PC-9 (cell line): ENCODE measurements around the gene ITGB6. TPM values are rescaled to one million over a fixed set of nuclear protein-coding genes. Genes with fewer than 3 reads are reported as not detected.
A peak's percentile ranks its signal among the peaks of the same experiment; 100 is the strongest.

ENCODE experiments used
- BruUV-seq: library from RNA; stranded (reverse); fragments of 400-500 nt; replicated peaks from 2 replicates; lab custom pipeline; 2021; lab: Mats Ljungman, UMichigan
- CTCF ChIA-PET: fragments of 300-600 bp; sonication (Branson Sonifier 250); formaldehyde crosslinking; loops from one replicate; lab custom pipeline; 2022; ENCODE audit warnings: antibody characterized with exemption; lab: Charles Lee
- POLR2A ChIA-PET: fragments of 300-600 bp; sonication (Branson Sonifier 250); formaldehyde crosslinking; loops from one replicate; lab custom pipeline; 2022; ENCODE audit warnings: antibody characterized with exemption; ENCODE audit not compliant: unreplicated experiment; lab: Charles Lee
- DNase-seq, 2 experiments: peaks; one replicate each; pipeline versions ENCODE4 v3.0.0 to v3.0.0-alpha.2; 2015 to 2022; ENCODE audit warnings: mixed read lengths in 1 of 2
- H2AFZ ChIP-seq: fragments of 200-600 bp; sonication (generic); 2 replicates; pipeline ENCODE4 v1.8.1; 2017; ENCODE audit warnings: antibody characterized with exemption
- H3F3A ChIP-seq: fragments of 200-600 bp; sonication (generic); 2 replicates; pipeline ENCODE4 v1.8.1; 2017; ENCODE audit warnings: antibody characterized with exemption, mild to moderate bottlenecking, low read depth; ENCODE audit not compliant: insufficient read depth
- H3K27ac ChIP-seq: fragments of 200-600 bp; sonication (generic); 2 replicates; pipeline ENCODE4 v1.6.1; 2016; ENCODE audit warnings: mixed run types
- H3K27me3 ChIP-seq: fragments of 200-600 bp; sonication (generic); 2 replicates; pipeline ENCODE4 v1.6.1; 2016; ENCODE audit warnings: low read depth, mixed run types; ENCODE audit not compliant: insufficient read depth
- H3K36me3 ChIP-seq: fragments of 200-600 bp; sonication (generic); 2 replicates; pipeline ENCODE4 v1.6.1; 2016; ENCODE audit warnings: low read depth, mixed run types
- H3K4me1 ChIP-seq: fragments of 200-600 bp; sonication (generic); replicated peaks from 2 replicates; pipeline ENCODE4 v1.6.1; 2016; ENCODE audit warnings: mixed run types; ENCODE audit not compliant: insufficient read depth
- H3K4me2 ChIP-seq: fragments of 200-600 bp; sonication (generic); 2 replicates; pipeline ENCODE4 v1.6.1; 2017; ENCODE audit warnings: mixed run types
- H3K4me3 ChIP-seq: fragments of 200-600 bp; sonication (generic); 2 replicates; pipeline ENCODE4 v1.6.1; 2016; ENCODE audit warnings: mixed run types
- H3K79me2 ChIP-seq: fragments of 200-600 bp; sonication (generic); 2 replicates; pipeline ENCODE4 v1.6.1; 2017; ENCODE audit warnings: low read depth, mixed run types
- H3K9me2 ChIP-seq: fragments of 200-600 bp; sonication (generic); 2 replicates; pipeline ENCODE4 v1.8.1; 2017; ENCODE audit warnings: mild to moderate bottlenecking; ENCODE audit not compliant: insufficient read depth
- H3K9me3 ChIP-seq: fragments of 200-600 bp; sonication (generic); 2 replicates; pipeline ENCODE4 v1.8.1; 2016; ENCODE audit warnings: low read depth; ENCODE audit not compliant: insufficient read depth
- H4K20me1 ChIP-seq: fragments of 200-600 bp; sonication (generic); 2 replicates; pipeline ENCODE4 v1.8.1; 2017; ENCODE audit not compliant: insufficient read depth
- CTCF ChIP-seq: fragments of 200-600 bp; sonication (generic); conservative IDR thresholded peaks from 2 replicates; pipeline ENCODE4 v1.6.1; 2017; ENCODE audit warnings: mixed run types, antibody characterized with exemption, mild to moderate bottlenecking, moderate library complexity
- EZH2 ChIP-seq: fragments of 200-600 bp; sonication (generic); IDR thresholded peaks from 2 replicates; pipeline ENCODE4 v1.8.0; 2017; ENCODE audit warnings: antibody characterized with exemption, low read depth
- intact Hi-C: fragments of 100-400 bp; cut with micrococcal nuclease; formaldehyde crosslinking; loops from one replicate; pipeline ENCODE4 v1.10.0; 2022; ENCODE audit not compliant: unreplicated experiment
- total RNA-seq: library from RNA; stranded (reverse); gene quantifications from 2 replicates; pipeline ENCODE4 v1.2.3, GENCODE V29; 2021

The ITGB6 gene
- total RNA-seq, 1 experiment from 2014 or later, result 24.3 TPM

DNA sequence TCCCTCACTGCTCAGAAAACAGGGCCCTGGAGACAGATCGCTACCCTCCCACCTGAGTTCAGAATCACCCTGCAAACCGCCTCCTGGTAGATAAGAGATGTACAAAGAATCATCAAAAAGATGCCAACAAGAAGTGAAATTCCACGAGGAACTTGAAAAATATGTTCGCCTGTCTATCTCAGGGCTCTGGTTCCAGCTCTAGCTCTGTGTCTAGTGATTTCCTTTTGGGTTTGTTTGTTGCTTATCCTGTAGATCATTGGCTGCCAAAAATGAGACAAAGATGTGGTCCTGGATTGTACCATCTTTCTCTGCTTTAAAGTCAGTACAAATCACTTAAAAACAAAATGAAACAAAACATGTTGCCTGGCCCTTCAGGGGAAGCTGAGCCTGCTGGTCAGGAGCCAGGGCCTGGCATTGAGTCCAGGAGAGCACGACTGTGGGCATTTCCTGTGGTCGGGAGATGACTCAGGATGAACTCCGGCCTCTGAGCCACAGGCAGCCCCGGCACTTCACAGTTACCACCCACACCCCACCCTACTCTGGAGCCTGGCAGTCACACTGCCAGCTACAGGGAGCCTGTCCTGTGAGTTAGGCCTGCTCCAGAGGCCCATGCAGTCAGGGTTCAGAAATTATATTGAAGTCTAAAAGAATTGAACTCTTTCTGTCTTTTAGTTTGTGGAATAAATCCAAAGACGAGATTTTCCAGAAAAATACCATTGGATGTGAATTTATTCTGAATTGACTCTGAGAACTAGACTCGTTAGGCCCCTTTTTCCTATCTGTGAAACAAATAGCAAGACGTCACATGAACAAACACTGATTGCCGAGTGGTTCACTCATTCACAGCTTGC is 8.0 kb upstream of the ITGB6 start:
- Histone ChIP-seq H2AFZ (no peak overlapping the region), H3K9me2 (no peaks in the 10 kb centered on the region), H3K79me2 (peaks cover 8% of the 10 kb centered on the region; the same call in 1 of the 2 replicates), H3K27me3 (no peaks in the 10 kb centered on the region), H3K4me2 (peak overlapping the region; percentile 77), H3K4me3 (peak overlapping the region; percentile 43; the same call in 1 of the 2 replicates), H3K4me1 (peaks cover 63% of the 10 kb centered on the region), H4K20me1 (no peaks in the 10 kb centered on the region), H3K36me3 (no peaks in the 10 kb centered on the region), H3K27ac (peak overlapping the region; percentile 98), H3K9me3 (no peaks in the 10 kb centered on the region), H3F3A (peaks cover 40% of the 10 kb centered on the region)
- POLR2A ChIA-PET, result interaction anchor here (0.5 to 0.6 kb wide), 3 partner anchors 8 to 301 kb away, joined by 7 to 11 read pairs (median 9); no protein-coding TSS in a partner anchor
- intact Hi-C loops, result loop anchor here (1.0 to 5.0 kb wide), 4 partner anchors 13 to 189 kb away; no protein-coding TSS in a partner anchor
- DNase-seq, result peak; percentile 89 to 92
- TSS peak; percentile 62 for BruUV-seq
- CTCF ChIA-PET, result interaction anchor here (0.6 to 1.2 kb wide), 2 partner anchors 15 to 1460 kb away, joined by 3 to 6 read pairs; no protein-coding TSS in a partner anchor
- TF ChIP-seq EZH2 (no peak), CTCF (no peak)

- Histone ChIP-seq H2AFZ (no peak overlapping the region), H3K27ac (peak overlapping the region; percentile 98), H3K9me2 (no peaks in the 10 kb centered on the region), H3K4me2 (peak overlapping the region; percentile 77), H3K9me3 (no peaks in the 10 kb centered on the region), H4K20me1 (no peaks in the 10 kb centered on the region), H3K27me3 (no peaks in the 10 kb centered on the region), H3K79me2 (peaks cover 8% of the 10 kb centered on the region; the same call in 1 of the 2 replicates), H3K4me1 (peaks cover 63% of the 10 kb centered on the region), H3K36me3 (no peaks in the 10 kb centered on the region), H3F3A (peaks cover 40% of the 10 kb centered on the region), H3K4me3 (peak overlapping the region; percentile 43; the same call in 1 of the 2 replicates)
- intact Hi-C loops, result loop anchor here (5.0 kb wide), 2 partner anchors 35 to 190 kb away; no protein-coding TSS in a partner anchor
- no TSS peak for BruUV-seq
- POLR2A ChIA-PET, result interaction anchor here (0.6 kb wide), 1 partner anchor 9 kb away, joined by 7 read pairs; no protein-coding TSS in a partner anchor
- TF ChIP-seq CTCF (no peak), EZH2 (no peak)
- CTCF ChIA-PET, result interaction anchor here (0.7 to 1.2 kb wide), 2 partner anchors 16 to 441 kb away, joined by 3 to 4 read pairs; no protein-coding TSS in a partner anchor
- DNase-seq, result peak; percentile 47 to 76
These were observed 7.2 kb upstream of the ITGB6 start for GRCh38 chr2:160207271-160207670.

GRCh38 chr2:160206436-160206835 is 6.4 kb upstream of the ITGB6 start:
- Histone ChIP-seq H3K27me3 (no peaks in the 10 kb centered on the region), H3K4me3 (peak overlapping the region; percentile 49; the same call in 1 of the 2 replicates), H3K79me2 (peaks cover 8% of the 10 kb centered on the region; the same call in 1 of the 2 replicates), H3K9me2 (no peaks in the 10 kb centered on the region), H3K27ac (peak overlapping the region; percentile 98), H2AFZ (no peak overlapping the region), H3F3A (peaks cover 40% of the 10 kb centered on the region), H3K4me1 (peaks cover 67% of the 10 kb centered on the region), H3K9me3 (no peaks in the 10 kb centered on the region), H3K36me3 (no peaks in the 10 kb centered on the region), H3K4me2 (peak overlapping the region; percentile 77), H4K20me1 (no peaks in the 10 kb centered on the region)
- CTCF ChIA-PET, result interaction anchor here (0.7 to 1.1 kb wide), 2 partner anchors 64 to 442 kb away, joined by 3 to 4 read pairs; no protein-coding TSS in a partner anchor
- BruUV-seq, result no TSS peak
- intact Hi-C loops, result loop anchor here (5.0 kb wide), 2 partner anchors 36 to 191 kb away; no protein-coding TSS in a partner anchor
- TF ChIP-seq EZH2, result no peak
- POLR2A ChIA-PET, result no interaction called here
- no peak for DNase-seq
